ENCODE results near the gene TEAD1. TPM values are rescaled to one million over a fixed set of nuclear protein-coding genes. Genes with fewer than 3 reads are reported as not detected.

The TEAD1 gene
- polyA plus RNA-seq, 1 experiment: 79.2 TPM

DNA sequence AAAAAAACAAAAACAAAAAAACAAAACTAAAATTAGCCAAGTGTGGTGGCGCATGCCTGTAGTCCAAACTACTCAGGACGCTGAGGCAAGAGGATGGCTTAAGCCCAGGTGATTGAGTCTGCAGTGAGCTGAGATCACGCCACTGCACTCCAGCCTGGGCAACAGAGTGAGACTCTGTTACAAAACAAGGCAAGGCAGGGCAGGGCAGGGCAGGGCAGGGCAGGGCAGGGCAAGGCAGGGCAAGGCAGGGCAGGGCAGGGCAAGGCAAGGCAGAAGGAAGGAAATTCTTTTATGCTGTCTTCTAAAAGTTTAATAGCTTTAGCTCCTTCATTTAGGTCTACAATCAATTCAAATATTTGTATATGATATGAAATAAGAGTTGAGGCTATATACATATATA, 284.8 kb downstream of the TEAD1 start:
- H3K27me3 ChIP-seq (ENCODE audit: control insufficient read depth, insufficient read depth, low read length): peaks cover 2% of the 10 kb centered on the region; the same call in 1 of the 2 replicates
- no peaks in the 10 kb centered on the region for H3K36me3 ChIP-seq (ENCODE audit: control insufficient read depth, insufficient read depth, low read length)
- TF ChIP-seq, protein P1, sequence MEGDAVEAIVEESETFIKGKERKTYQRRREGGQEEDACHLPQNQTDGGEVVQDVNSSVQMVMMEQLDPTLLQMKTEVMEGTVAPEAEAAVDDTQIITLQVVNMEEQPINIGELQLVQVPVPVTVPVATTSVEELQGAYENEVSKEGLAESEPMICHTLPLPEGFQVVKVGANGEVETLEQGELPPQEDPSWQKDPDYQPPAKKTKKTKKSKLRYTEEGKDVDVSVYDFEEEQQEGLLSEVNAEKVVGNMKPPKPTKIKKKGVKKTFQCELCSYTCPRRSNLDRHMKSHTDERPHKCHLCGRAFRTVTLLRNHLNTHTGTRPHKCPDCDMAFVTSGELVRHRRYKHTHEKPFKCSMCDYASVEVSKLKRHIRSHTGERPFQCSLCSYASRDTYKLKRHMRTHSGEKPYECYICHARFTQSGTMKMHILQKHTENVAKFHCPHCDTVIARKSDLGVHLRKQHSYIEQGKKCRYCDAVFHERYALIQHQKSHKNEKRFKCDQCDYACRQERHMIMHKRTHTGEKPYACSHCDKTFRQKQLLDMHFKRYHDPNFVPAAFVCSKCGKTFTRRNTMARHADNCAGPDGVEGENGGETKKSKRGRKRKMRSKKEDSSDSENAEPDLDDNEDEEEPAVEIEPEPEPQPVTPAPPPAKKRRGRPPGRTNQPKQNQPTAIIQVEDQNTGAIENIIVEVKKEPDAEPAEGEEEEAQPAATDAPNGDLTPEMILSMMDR (IDR thresholded peaks at IDR 0.05; ENCODE audit: insufficient read depth, low read depth, low read length): no peak
- POLR2A ChIA-PET: no interaction called here
- no peak overlapping the region for H3K4me3 ChIP-seq (ENCODE audit: low read depth, low read length)
- CTCF ChIA-PET: interaction anchor here (0.7 to 1.6 kb wide), 4 partner anchors 11 to 670 kb away, joined by 3 to 5 read pairs (median 3); no protein-coding TSS in a partner anchor
- DNase-seq (ENCODE audit: low read depth): no peak

DNA sequence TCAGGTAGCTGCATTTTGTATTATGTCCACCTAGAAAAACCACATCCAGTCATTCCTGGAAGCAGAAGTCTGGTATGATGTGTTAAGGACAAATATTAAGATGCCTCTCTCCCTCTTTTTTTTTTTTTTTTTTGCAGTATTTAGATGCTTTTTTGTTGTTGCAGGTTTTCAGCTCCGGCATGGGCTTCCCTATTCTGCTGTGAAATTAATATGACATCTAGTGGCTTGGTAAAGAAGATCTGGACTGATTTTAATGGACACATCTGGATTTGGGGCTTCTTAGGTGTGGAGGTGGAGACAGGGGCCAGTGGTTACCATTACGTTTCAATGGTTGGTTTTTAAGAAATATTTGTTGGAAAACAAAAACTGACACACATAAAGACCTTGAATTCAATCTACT, 287.4 kb downstream of the TEAD1 start:
- ChIA-PET POLR2A (no interaction called here), CTCF (interaction anchor here (0.6 to 9.5 kb wide), 14 partner anchors 10 to 890 kb away, joined by 3 to 154 read pairs (median 4); no protein-coding TSS in a partner anchor)
- no peak overlapping the region for H3K4me3 ChIP-seq (ENCODE audit: low read depth, low read length)
- TF ChIP-seq, protein P1 (IDR thresholded peaks at IDR 0.05; ENCODE audit: insufficient read depth, low read depth, low read length): peak; percentile 33
- no peak for DNase-seq (ENCODE audit: low read depth)
- peaks cover 2% of the 10 kb centered on the region for H3K27me3 ChIP-seq (ENCODE audit: control insufficient read depth, insufficient read depth, low read length)
- no peaks in the 10 kb centered on the region for H3K36me3 ChIP-seq (ENCODE audit: control insufficient read depth, insufficient read depth, low read length)

GRCh38 chr11:12962306-12962705, 288.1 kb downstream of the TEAD1 start:
- ChIA-PET POLR2A (no interaction called here), CTCF (interaction anchor here (0.8 to 9.5 kb wide), 14 partner anchors 10 to 675 kb away, joined by 3 to 154 read pairs (median 10); no protein-coding TSS in a partner anchor)
- TF ChIP-seq, protein P1 (IDR thresholded peaks at IDR 0.05; ENCODE audit: insufficient read depth, low read depth, low read length): no peak
- no peak for DNase-seq (ENCODE audit: low read depth)
- no peaks in the 10 kb centered on the region for H3K36me3 ChIP-seq (ENCODE audit: control insufficient read depth, insufficient read depth, low read length)
- no peak overlapping the region for H3K4me3 ChIP-seq (ENCODE audit: low read depth, low read length)
- H3K27me3 ChIP-seq (ENCODE audit: control insufficient read depth, insufficient read depth, low read length): peaks cover 2% of the 10 kb centered on the region

- ChIA-PET CTCF (interaction anchor here (0.9 to 9.5 kb wide), 15 partner anchors 9 to 673 kb away, joined by 3 to 154 read pairs (median 16); no protein-coding TSS in a partner anchor), POLR2A (no interaction called here)
- Histone ChIP-seq H3K27me3 (ENCODE audit: control insufficient read depth, insufficient read depth, low read length) (peaks cover 2% of the 10 kb centered on the region), H3K36me3 (ENCODE audit: control insufficient read depth, insufficient read depth, low read length) (no peaks in the 10 kb centered on the region), H3K4me3 (ENCODE audit: low read depth, low read length) (no peak overlapping the region)
- TF ChIP-seq, protein P1 (IDR thresholded peaks at IDR 0.05; ENCODE audit: insufficient read depth, low read depth, low read length): no peak
- DNase-seq (ENCODE audit: low read depth): no peak
These were observed 288.8 kb downstream of the TEAD1 start for GRCh38 chr11:12963051-12963450.

DNA sequence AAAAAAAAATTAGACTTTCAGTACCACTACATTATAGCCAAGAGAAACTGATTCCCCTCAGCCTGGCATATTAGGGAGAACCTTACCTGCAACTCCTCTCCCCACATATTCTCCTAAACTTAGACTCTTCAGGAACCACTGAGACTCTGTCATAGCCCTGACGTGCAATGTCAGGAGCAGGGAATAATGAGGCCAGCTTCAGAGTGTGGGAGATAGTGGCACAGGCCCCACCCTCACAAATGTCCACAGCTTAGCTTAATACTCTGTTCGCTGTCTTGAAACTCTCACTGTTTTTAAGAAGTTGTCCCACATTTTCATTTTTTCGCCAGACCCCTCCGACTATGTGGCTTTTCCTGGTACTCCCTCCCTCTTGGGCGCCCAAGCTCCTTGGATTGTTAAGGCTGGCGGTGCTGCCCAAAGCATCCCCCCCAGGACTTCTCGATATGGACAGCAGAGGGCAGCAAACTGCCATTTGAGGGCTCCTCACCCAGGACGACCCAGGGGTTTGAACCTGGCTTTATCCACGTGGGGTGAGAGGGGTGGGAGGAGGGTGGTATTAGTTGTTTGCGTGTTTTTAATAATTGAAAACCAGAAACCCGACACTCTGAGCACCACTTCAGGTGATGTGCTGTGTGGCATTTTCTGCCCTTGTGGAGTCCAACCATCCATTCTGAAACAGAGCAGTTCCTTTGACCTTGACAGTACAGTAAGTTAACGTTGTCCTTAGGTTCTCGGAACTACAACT, 289.7 kb downstream of the TEAD1 start:
- POLR2A ChIA-PET: no interaction called here

More for the DNA sequence above, 289.7 kb downstream of the TEAD1 start:
- no peak for DNase-seq (ENCODE audit: low read depth)
- TF ChIP-seq, protein P1 (IDR thresholded peaks at IDR 0.05; ENCODE audit: insufficient read depth, low read depth, low read length): peak; percentile 84
- H3K27me3 ChIP-seq (ENCODE audit: control insufficient read depth, insufficient read depth, low read length): peaks cover 2% of the 10 kb centered on the region
- no peak overlapping the region for H3K4me3 ChIP-seq (ENCODE audit: low read depth, low read length)
- H3K36me3 ChIP-seq (ENCODE audit: control insufficient read depth, insufficient read depth, low read length): no peaks in the 10 kb centered on the region
- CTCF ChIA-PET: interaction anchor here (0.6 to 9.5 kb wide), 38 partner anchors 8 to 704 kb away, joined by 3 to 154 read pairs (median 4); no protein-coding TSS in a partner anchor

Data from BJ (cell line).